ENCODE measurements around the gene RAI2. TPM values are rescaled to one million over a fixed set of nuclear protein-coding genes. Genes with fewer than 3 reads are reported as not detected.

Gene RAI2
- total RNA-seq, 1 experiment from 2014 or later, result 0.77 TPM

DNA sequence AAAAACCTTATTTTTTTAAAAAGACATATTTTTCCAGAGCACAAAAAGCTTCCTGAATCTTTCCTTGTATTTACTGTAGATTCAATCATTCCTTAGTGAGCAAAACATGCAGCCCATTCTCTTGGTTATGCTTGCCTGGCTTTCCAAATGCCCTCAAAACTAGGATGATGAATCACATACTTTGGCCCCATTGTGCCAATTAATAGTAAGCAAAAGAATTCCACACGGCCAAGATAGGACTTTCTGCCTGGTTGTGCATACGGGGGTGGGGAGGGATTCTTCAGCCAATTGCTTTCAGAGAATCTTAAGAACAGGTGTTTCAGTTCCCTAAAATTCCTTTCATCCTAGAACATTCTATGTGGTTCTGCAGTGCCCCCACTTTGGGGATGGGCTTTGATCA lies 7.0 kb downstream of the RAI2 start:
- no peak for DNase-seq (ENCODE audit: low spot score)
- no peak overlapping the region for H3K4me3 Mint-ChIP-seq
- peaks cover 6% of the 10 kb centered on the region for H3K4me1 Mint-ChIP-seq
- H3K9me3 Mint-ChIP-seq, result no peaks in the 10 kb centered on the region
- no peak overlapping the region for H3K27ac Mint-ChIP-seq
- no peak for ATAC-seq
- TF ChIP-seq ATF6 (CRISPR knock-in tag; IDR thresholded peaks at IDR 0.05), result no peak
- no peak for TF ChIP-seq FOXJ3 (CRISPR knock-in tag; IDR thresholded peaks at IDR 0.05; ENCODE audit: borderline replicate concordance)
- TF ChIP-seq CBFB (CRISPR knock-in tag; IDR thresholded peaks at IDR 0.05; ENCODE audit: low read depth), result no peak
- TF ChIP-seq, protein P1, sequence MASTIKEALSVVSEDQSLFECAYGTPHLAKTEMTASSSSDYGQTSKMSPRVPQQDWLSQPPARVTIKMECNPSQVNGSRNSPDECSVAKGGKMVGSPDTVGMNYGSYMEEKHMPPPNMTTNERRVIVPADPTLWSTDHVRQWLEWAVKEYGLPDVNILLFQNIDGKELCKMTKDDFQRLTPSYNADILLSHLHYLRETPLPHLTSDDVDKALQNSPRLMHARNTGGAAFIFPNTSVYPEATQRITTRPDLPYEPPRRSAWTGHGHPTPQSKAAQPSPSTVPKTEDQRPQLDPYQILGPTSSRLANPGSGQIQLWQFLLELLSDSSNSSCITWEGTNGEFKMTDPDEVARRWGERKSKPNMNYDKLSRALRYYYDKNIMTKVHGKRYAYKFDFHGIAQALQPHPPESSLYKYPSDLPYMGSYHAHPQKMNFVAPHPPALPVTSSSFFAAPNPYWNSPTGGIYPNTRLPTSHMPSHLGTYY (CRISPR knock-in tag; IDR thresholded peaks at IDR 0.05), result no peak
- no peak for TF ChIP-seq MXD4 (CRISPR knock-in tag; IDR thresholded peaks at IDR 0.05; ENCODE audit: borderline replicate concordance)
- no peak for TF ChIP-seq GABPB1 (CRISPR knock-in tag; IDR thresholded peaks at IDR 0.05)
- TF ChIP-seq SOX15 (CRISPR knock-in tag; IDR thresholded peaks at IDR 0.05), result no peak
- no peak for TF ChIP-seq JAZF1 (CRISPR knock-in tag; IDR thresholded peaks at IDR 0.05)
- no peak for TF ChIP-seq ZBTB21 (CRISPR knock-in tag; IDR thresholded peaks at IDR 0.05; ENCODE audit: borderline replicate concordance)
- no peak for TF ChIP-seq IRF1 (CRISPR knock-in tag; IDR thresholded peaks at IDR 0.05)
- no peak for TF ChIP-seq ZNF512 (CRISPR knock-in tag; IDR thresholded peaks at IDR 0.05; ENCODE audit: borderline replicate concordance)
- no peak for TF ChIP-seq ZNF138 (CRISPR knock-in tag; conservative IDR thresholded peaks at IDR 0.05)
- TF ChIP-seq FOXP1 (CRISPR knock-in tag; IDR thresholded peaks at IDR 0.05; ENCODE audit: borderline replicate concordance), result no peak
- TF ChIP-seq NFATC4 (CRISPR knock-in tag; IDR thresholded peaks at IDR 0.05), result no peak
- TF ChIP-seq ZNF416 (CRISPR knock-in tag; IDR thresholded peaks at IDR 0.05), result no peak
- no peaks in the 10 kb centered on the region for H3K36me3 Mint-ChIP-seq
- peaks cover 32% of the 10 kb centered on the region for H3K27me3 Mint-ChIP-seq (ENCODE audit: low read depth)
- POLR2A ChIA-PET, result no interaction called here
- CTCF ChIA-PET, result no interaction called here

DNA sequence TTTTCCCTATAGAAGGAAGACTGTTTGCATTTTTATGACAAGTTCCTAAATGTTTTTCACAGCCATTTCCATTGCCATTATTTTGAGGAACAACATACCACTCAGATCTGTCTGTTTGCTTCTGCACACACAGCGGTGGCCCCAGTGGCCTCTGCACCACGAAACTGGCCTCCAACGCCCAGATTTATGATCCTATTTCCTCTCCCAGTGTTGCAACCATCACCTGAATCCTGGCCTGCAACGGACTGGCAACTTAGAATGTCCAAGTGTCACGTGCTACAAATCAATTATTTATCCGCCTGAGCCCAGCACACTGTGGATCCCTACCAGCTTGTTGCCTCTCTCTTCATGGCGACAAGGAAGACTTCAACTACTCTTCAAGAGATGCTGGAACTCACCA lies 9.2 kb downstream of the RAI2 start:
- POLR2A ChIA-PET, result no interaction called here
- Mint-ChIP-seq H3K36me3 (no peaks in the 10 kb centered on the region), H3K4me3 (no peak overlapping the region), H3K9me3 (no peaks in the 10 kb centered on the region), H3K27me3 (ENCODE audit: low read depth) (peaks cover 10% of the 10 kb centered on the region), H3K4me1 (no peaks in the 10 kb centered on the region), H3K27ac (no peak overlapping the region)
- DNase-seq (ENCODE audit: low spot score), result no peak
- CTCF ChIA-PET, result interaction anchor here (1.5 kb wide), 1 partner anchor 8 kb away, joined by 3 read pairs; no protein-coding TSS in a partner anchor
- no peak for ATAC-seq
- TF ChIP-seq ATF1 (CRISPR knock-in tag; IDR thresholded peaks at IDR 0.05) (no peak), SMAD4 (CRISPR knock-in tag; IDR thresholded peaks at IDR 0.05) (no peak), ZNF396 (CRISPR knock-in tag; IDR thresholded peaks at IDR 0.05; ENCODE audit: borderline replicate concordance) (no peak), IRF1 (CRISPR knock-in tag; IDR thresholded peaks at IDR 0.05) (no peak), OVOL2 (CRISPR knock-in tag; IDR thresholded peaks at IDR 0.05; ENCODE audit: borderline replicate concordance) (no peak), MXD4 (CRISPR knock-in tag; IDR thresholded peaks at IDR 0.05; ENCODE audit: borderline replicate concordance) (no peak)
- TF ChIP-seq, protein P2, sequence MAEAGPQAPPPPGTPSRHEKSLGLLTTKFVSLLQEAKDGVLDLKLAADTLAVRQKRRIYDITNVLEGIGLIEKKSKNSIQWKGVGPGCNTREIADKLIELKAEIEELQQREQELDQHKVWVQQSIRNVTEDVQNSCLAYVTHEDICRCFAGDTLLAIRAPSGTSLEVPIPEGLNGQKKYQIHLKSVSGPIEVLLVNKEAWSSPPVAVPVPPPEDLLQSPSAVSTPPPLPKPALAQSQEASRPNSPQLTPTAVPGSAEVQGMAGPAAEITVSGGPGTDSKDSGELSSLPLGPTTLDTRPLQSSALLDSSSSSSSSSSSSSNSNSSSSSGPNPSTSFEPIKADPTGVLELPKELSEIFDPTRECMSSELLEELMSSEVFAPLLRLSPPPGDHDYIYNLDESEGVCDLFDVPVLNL (CRISPR knock-in tag; IDR thresholded peaks at IDR 0.05; ENCODE audit: borderline replicate concordance, low read depth), result no peak
